Mesenchymal stem cell (in vitro differentiated cells and primary cell): Measurements from ENCODE around the gene AP1B1.

Source experiments
- DNase-seq: peaks from one replicate; pipeline ENCODE4 v3.0.0-alpha.2; 2013
- H2AFZ ChIP-seq: one replicate; pipeline ENCODE4 v1.6.1; 2013; ENCODE audit warnings: low read depth, mild to moderate bottlenecking, control low read depth, inconsistent platforms, low read length, moderate library complexity
- H2AK5ac ChIP-seq: 2 replicates; pipeline ENCODE4 v1.6.1; 2013; ENCODE audit warnings: low read length, moderate library complexity, mild to moderate bottlenecking, inconsistent platforms; ENCODE audit not compliant: severe bottlenecking
- H2BK120ac ChIP-seq: one replicate; pipeline ENCODE4 v1.6.1; 2013; ENCODE audit warnings: low read depth, mild to moderate bottlenecking, inconsistent platforms, low read length, moderate library complexity
- H2BK12ac ChIP-seq, 2 experiments: one replicate each; pipeline ENCODE4 v1.6.1; 2013; ENCODE audit warnings: inconsistent platforms in 2 of 2, low read length in 2 of 2, mild to moderate bottlenecking in 2 of 2, moderate library complexity in 2 of 2, control low read depth in 1 of 2
- H2BK15ac ChIP-seq: one replicate; pipeline ENCODE4 v1.6.1; 2013; ENCODE audit warnings: mild to moderate bottlenecking, low read depth, inconsistent platforms; ENCODE audit not compliant: poor library complexity, severe bottlenecking
- H2BK5ac ChIP-seq: 2 replicates; pipeline ENCODE4 v1.6.1; 2013; ENCODE audit warnings: low read depth, mild to moderate bottlenecking, low read length, control low read depth, inconsistent platforms; ENCODE audit not compliant: poor library complexity, severe bottlenecking
- H3K14ac ChIP-seq, 2 experiments: one replicate each; pipeline ENCODE4 v1.6.1; 2013; ENCODE audit warnings: inconsistent platforms in 2 of 2, low read length in 2 of 2, control low read depth in 1 of 2, mild to moderate bottlenecking in 1 of 2, moderate library complexity in 1 of 2
- H3K18ac ChIP-seq, 2 experiments: one replicate each; pipeline ENCODE4 v1.6.1; 2013; ENCODE audit warnings: inconsistent platforms in 2 of 2, low read length in 2 of 2, control low read depth in 1 of 2, low read depth in 1 of 2, mild to moderate bottlenecking in 1 of 2
- H3K23ac ChIP-seq, 2 experiments: one replicate each; pipeline ENCODE4 v1.6.1; 2013; ENCODE audit warnings: inconsistent platforms in 2 of 2, low read length in 2 of 2, mild to moderate bottlenecking in 2 of 2, moderate library complexity in 2 of 2, control low read depth in 1 of 2
- H3K27ac ChIP-seq: 2 replicates; pipeline ENCODE4 v1.5.1; 2013; ENCODE audit warnings: mild to moderate bottlenecking, moderate library complexity, low read length, control low read depth, inconsistent platforms; ENCODE audit not compliant: poor library complexity, severe bottlenecking
- H3K27me3 ChIP-seq, 2 experiments: 2 replicates each; pipeline versions ENCODE4 v1.6.1 to v1.7.0; 2013; ENCODE audit warnings: low read length in 2 of 2, mild to moderate bottlenecking in 2 of 2, moderate library complexity in 2 of 2, control low read depth in 1 of 2, inconsistent platforms in 1 of 2; ENCODE audit not compliant: control insufficient read depth in 1 of 2, insufficient read depth in 1 of 2
- H3K36me3 ChIP-seq, 2 experiments: 2 replicates each; pipeline versions ENCODE4 v1.6.1 to v1.7.0; 2013; ENCODE audit warnings: low read length in 2 of 2, control low read depth in 1 of 2, inconsistent platforms in 1 of 2, low read depth in 1 of 2, mild to moderate bottlenecking in 1 of 2; ENCODE audit not compliant: insufficient read depth in 2 of 2, control insufficient read depth in 1 of 2
- H3K4ac ChIP-seq, 2 experiments: one replicate each; pipeline ENCODE4 v1.6.1; 2013; ENCODE audit warnings: inconsistent platforms in 2 of 2, low read length in 2 of 2, mild to moderate bottlenecking in 2 of 2, moderate library complexity in 2 of 2, control low read depth in 1 of 2, low read depth in 1 of 2
- H3K4me1 ChIP-seq: 2 replicates; pipeline ENCODE4 v1.6.1; 2013; ENCODE audit warnings: low read depth, low read length, control low read depth; ENCODE audit not compliant: control insufficient read depth, insufficient read depth
- H3K4me2 ChIP-seq: 2 replicates; pipeline ENCODE4 v1.6.1; 2013; ENCODE audit warnings: low read length, mild to moderate bottlenecking, inconsistent platforms; ENCODE audit not compliant: poor library complexity, severe bottlenecking
- H3K4me3 ChIP-seq, 2 experiments: 2 replicates each; pipeline versions ENCODE4 v1.5.1 to v1.7.0; 2013; ENCODE audit warnings: low read length in 2 of 2, mild to moderate bottlenecking in 2 of 2, control low read depth in 1 of 2, low read depth in 1 of 2; ENCODE audit not compliant: insufficient read depth in 1 of 2
- H3K79me1 ChIP-seq: replicated peaks from 2 replicates; pipeline ENCODE4 v1.6.1; 2013; ENCODE audit warnings: mild to moderate bottlenecking, control low read depth, low read length, inconsistent platforms; ENCODE audit not compliant: poor library complexity, severe bottlenecking
- H3K9ac ChIP-seq: 2 replicates; pipeline ENCODE4 v1.7.0; 2013; ENCODE audit warnings: mild to moderate bottlenecking, low read length, moderate library complexity
- H3K9me3 ChIP-seq: 2 replicates; pipeline ENCODE4 v1.7.0; 2013; ENCODE audit warnings: mild to moderate bottlenecking, low read length; ENCODE audit not compliant: control insufficient read depth
- H4K8ac ChIP-seq: one replicate; pipeline ENCODE4 v1.6.1; 2013; ENCODE audit warnings: inconsistent platforms, mild to moderate bottlenecking, low read length, moderate library complexity
- H4K91ac ChIP-seq: one replicate; pipeline ENCODE4 v1.6.1; 2013; ENCODE audit warnings: mild to moderate bottlenecking, low read length, inconsistent platforms
- WGBS: methylation state at CpG from one replicate; pipeline ENCODE4 v1.1.7; 2013; ENCODE audit warnings: mixed read lengths; 5-methylcytosine and 5-hydroxymethylcytosine counted together

AP1B1 gene

DNA sequence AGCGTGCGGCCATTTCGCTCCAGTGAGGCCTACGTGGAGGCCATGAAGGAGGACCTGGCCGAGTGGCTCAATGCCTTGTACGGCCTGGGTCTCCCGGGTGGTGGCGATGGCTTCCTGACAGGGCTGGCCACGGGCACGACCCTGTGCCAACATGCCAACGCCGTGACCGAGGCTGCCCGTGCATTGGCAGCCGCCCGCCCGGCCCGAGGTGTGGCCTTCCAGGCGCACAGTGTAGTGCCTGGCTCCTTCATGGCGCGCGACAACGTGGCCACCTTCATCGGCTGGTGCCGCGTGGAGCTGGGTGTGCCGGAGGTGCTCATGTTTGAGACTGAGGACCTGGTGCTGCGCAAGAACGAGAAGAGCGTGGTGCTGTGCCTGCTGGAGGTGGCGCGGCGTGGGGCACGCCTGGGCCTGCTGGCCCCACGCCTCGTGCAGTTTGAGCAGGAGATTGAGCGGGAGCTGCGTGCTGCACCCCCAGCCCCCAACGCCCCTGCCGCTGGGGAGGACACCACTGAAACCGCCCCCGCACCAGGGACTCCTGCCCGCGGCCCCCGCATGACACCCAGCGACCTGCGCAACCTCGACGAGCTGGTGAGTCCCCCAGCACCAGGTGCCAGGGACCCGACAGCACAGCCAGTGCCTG, 80.1 kb downstream of the AP1B1 start:
- no peak overlapping the region for H3K4me2 ChIP-seq
- no peaks in the 10 kb centered on the region for H3K9me3 ChIP-seq
- no peak overlapping the region for H2BK120ac ChIP-seq
- H3K4me1 ChIP-seq = peaks cover 55% of the 10 kb centered on the region
- peak overlapping the region in 1 of 2 experiments; percentile 35 for H3K14ac ChIP-seq
- peak overlapping the region in 1 of 2 experiments; percentile 13 for H3K18ac ChIP-seq
- H3K9ac ChIP-seq = peak overlapping the region; percentile 87
- no peak overlapping the region for H2AK5ac ChIP-seq
- peaks cover 4 to 38% of the 10 kb centered on the region in 2 experiments for H3K36me3 ChIP-seq
- peak overlapping the region in 1 of 2 experiments; percentile 16 for H2BK12ac ChIP-seq
- H4K8ac ChIP-seq = no peak overlapping the region
- H3K4ac ChIP-seq = no peak overlapping the region
- H4K91ac ChIP-seq = peak overlapping the region; percentile 8
- peaks cover 0 to 6% of the 10 kb centered on the region in 2 experiments for H3K27me3 ChIP-seq
- no peak overlapping the region for H2AFZ ChIP-seq
- 92% methylated on average over 50 of the region's 50 CpGs for WGBS
- H2BK15ac ChIP-seq = no peak overlapping the region
- no peak for DNase-seq
- no peak overlapping the region for H3K27ac ChIP-seq
- H2BK5ac ChIP-seq = no peak overlapping the region
- H3K23ac ChIP-seq = no peak overlapping the region
- H3K79me1 ChIP-seq = peaks cover 23% of the 10 kb centered on the region
- H3K4me3 ChIP-seq = peak overlapping the region in 1 of 2 experiments; percentile 96

DNA sequence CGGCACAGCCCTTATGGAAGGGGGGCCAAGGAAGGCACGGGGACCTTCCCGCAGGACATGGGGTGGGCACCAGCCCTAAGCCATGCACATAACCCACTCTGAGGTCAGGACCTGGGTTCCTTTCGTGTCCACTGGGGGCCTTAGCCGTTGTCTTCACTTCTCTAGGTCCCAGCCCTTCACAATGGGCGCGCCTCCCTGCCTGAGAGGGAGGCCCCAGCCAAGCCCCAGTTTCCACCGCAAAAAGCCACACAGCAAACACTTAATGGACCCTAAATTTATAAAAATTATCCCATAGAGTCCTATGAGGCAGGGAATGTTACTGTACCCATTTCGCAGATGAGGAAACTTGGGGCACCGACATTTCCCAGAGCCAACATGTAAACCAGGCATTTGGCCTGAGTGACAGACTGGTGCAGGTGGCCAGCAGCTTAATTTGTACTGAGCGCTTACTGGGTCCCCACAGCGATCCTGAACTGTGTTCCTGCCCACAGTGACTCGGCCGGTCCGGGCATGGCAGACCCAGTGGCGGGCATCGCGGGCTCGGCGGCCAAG, 80.7 kb downstream of the AP1B1 start:
- peaks cover 4 to 36% of the 10 kb centered on the region in 2 experiments for H3K36me3 ChIP-seq
- H3K27ac ChIP-seq = no peak overlapping the region
- DNase-seq = peak; percentile 40
- no peak overlapping the region for H2BK120ac ChIP-seq
- peak overlapping the region; percentile 87 for H3K9ac ChIP-seq
- H2AFZ ChIP-seq = peak overlapping the region; percentile 54
- no peak overlapping the region for H2BK5ac ChIP-seq
- H3K14ac ChIP-seq = peak overlapping the region in 1 of 2 experiments; percentile 91
- H3K4ac ChIP-seq = peak overlapping the region in 1 of 2 experiments; percentile 76
- WGBS = 74% methylated on average over 20 of the region's 20 CpGs
- peak overlapping the region in 1 of 2 experiments; percentile 82 for H2BK12ac ChIP-seq
- peak overlapping the region in 1 of 2 experiments; percentile 84 for H3K18ac ChIP-seq
- H2BK15ac ChIP-seq = peak overlapping the region; percentile 90
- H3K4me1 ChIP-seq = peaks cover 57% of the 10 kb centered on the region
- H3K4me3 ChIP-seq = peak overlapping the region; percentile 71 to 96
- peaks cover 21% of the 10 kb centered on the region for H3K79me1 ChIP-seq
- H4K8ac ChIP-seq = no peak overlapping the region
- H3K4me2 ChIP-seq = peak overlapping the region; percentile 63
- peak overlapping the region; percentile 5 for H4K91ac ChIP-seq
- H3K9me3 ChIP-seq = no peaks in the 10 kb centered on the region
- H3K27me3 ChIP-seq = peaks cover 0 to under 1% of the 10 kb centered on the region in 2 experiments
- no peak overlapping the region for H2AK5ac ChIP-seq
- peak overlapping the region in 1 of 2 experiments; percentile 66 for H3K23ac ChIP-seq

- Histone ChIP-seq H3K4ac (peak overlapping the region; percentile 52 to 76), H3K4me1 (peaks cover 58% of the 10 kb centered on the region), H3K23ac (peak overlapping the region in 1 of 2 experiments; percentile 66), H3K27ac (peak overlapping the region; percentile 81), H3K9ac (peak overlapping the region; percentile 87), H2AFZ (peak overlapping the region; percentile 72), H3K36me3 (peaks cover 0 to 33% of the 10 kb centered on the region in 2 experiments), H2BK12ac (peak overlapping the region in 1 of 2 experiments; percentile 82), H3K27me3 (no peaks in the 10 kb centered on the region), H3K9me3 (no peaks in the 10 kb centered on the region), H4K91ac (peak overlapping the region; percentile 76), H2AK5ac (no peak overlapping the region), H2BK120ac (peak overlapping the region; percentile 95), H3K14ac (peak overlapping the region in 1 of 2 experiments; percentile 91), H2BK5ac (peak overlapping the region; percentile 39), H3K4me3 (peak overlapping the region; percentile 71 to 96), H4K8ac (peak overlapping the region; percentile 87), H3K79me1 (peaks cover 18% of the 10 kb centered on the region), H2BK15ac (peak overlapping the region; percentile 90), H3K18ac (peak overlapping the region; percentile 68 to 92), H3K4me2 (peak overlapping the region; percentile 90)
- peak; percentile 83 for DNase-seq
- 3% methylated on average over 53 of the region's 83 CpGs for WGBS
These were observed 81.4 kb downstream of the AP1B1 start for GRCh38 chr22:29306835-29307595.
